Stimulated activated naive CD4-positive, alpha-beta T cell (primary cell): ENCODE results near the gene HFE.
"Not testable (repeated sequence)": the region's sequence is repeated elsewhere in the genome, so short reads cannot be mapped to it uniquely, and the experiment has no call there.

ENCODE experiments used
- DNase-seq, 6 experiments: peaks; one replicate each; lab custom pipeline; 2025; lab: John Stamatoyannopoulos, UW

Gene HFE

GRCh38 chr6:26058477-26059033 lies 28.7 kb upstream of the HFE start:
- not testable (repeated sequence) for DNase-seq

GRCh38 chr6:26059941-26060340 lies 27.3 kb upstream of the HFE start:
- DNase-seq, result no peak

GRCh38 chr6:26064619-26065257 lies 22.5 kb upstream of the HFE start:
- peak; percentile 7 to 75 (median 33) for DNase-seq

GRCh38 chr6:26065952-26066380 lies 21.3 kb upstream of the HFE start:
- DNase-seq, result peak in 5 of 6 experiments; percentile 26 to 72 (median 40)

- no peak for DNase-seq
Measured at GRCh38 chr6:26067367-26067766, 19.9 kb upstream of the HFE start.

- DNase-seq, result no peak
Measured at GRCh38 chr6:26068036-26068435, 19.2 kb upstream of the HFE start.

GRCh38 chr6:26071135-26071534 lies 16.1 kb upstream of the HFE start:
- DNase-seq, result no peak

- DNase-seq, result no peak
Measured at GRCh38 chr6:26075063-26075717, 12.0 kb upstream of the HFE start.

- DNase-seq, result not testable (repeated sequence)
Measured at GRCh38 chr6:26078066-26078465, 9.2 kb upstream of the HFE start.

GRCh38 chr6:26081096-26081495 lies 6.1 kb upstream of the HFE start:
- not testable (repeated sequence) for DNase-seq

- peak in 5 of 6 experiments; percentile 44 to 79 (median 65) for DNase-seq
Measured at GRCh38 chr6:26086211-26086610, 1.0 kb upstream of the HFE start.

GRCh38 chr6:26088344-26088743 lies 1.1 kb downstream of the HFE start:
- no peak for DNase-seq

- DNase-seq, result no peak
Measured at GRCh38 chr6:26089272-26089671, 2.0 kb downstream of the HFE start.

GRCh38 chr6:26092443-26092842 lies 5.2 kb downstream of the HFE start:
- DNase-seq, result no peak

GRCh38 chr6:26094036-26094435 lies 6.8 kb downstream of the HFE start:
- DNase-seq, result no peak

- DNase-seq, result peak; percentile 40 to 72 (median 58)
Measured at GRCh38 chr6:26097268-26097875, 10.1 kb downstream of the HFE start.

- DNase-seq, result no peak
Measured at GRCh38 chr6:26103141-26103769, 16.0 kb downstream of the HFE start.

GRCh38 chr6:26103770-26104456 lies 16.7 kb downstream of the HFE start:
- DNase-seq, result peak; percentile 84 to 97 (median 93)

GRCh38 chr6:26104457-26105108 lies 17.4 kb downstream of the HFE start:
- DNase-seq, result no peak

GRCh38 chr6:26105109-26105730 lies 18.0 kb downstream of the HFE start:
- DNase-seq, result no peak

GRCh38 chr6:26105842-26106241 lies 18.6 kb downstream of the HFE start:
- DNase-seq, result no peak
